WERI-Rb-1 (cell line): Measurements from ENCODE around the gene IL27RA.
"Not testable (repeated sequence)": the region's sequence is repeated elsewhere in the genome, so short reads cannot be mapped to it uniquely, and the experiment has no call there.

Source experiments
- DNase-seq: peaks from one replicate; pipeline ENCODE4 v3.0.0-alpha.2; 2020
- H3K27ac ChIP-seq: fragments of 250-450 bp; sonication (Bioruptor Pico); 2 replicates; pipeline ENCODE4 v1.5.1; 2020; ENCODE audit warnings: mild to moderate bottlenecking, moderate library complexity
- H3K27me3 ChIP-seq: fragments of 250-450 bp; sonication (Bioruptor Pico); 2 replicates; pipeline ENCODE4 v1.5.1; 2021; ENCODE audit warnings: mild to moderate bottlenecking, low read depth, moderate library complexity; ENCODE audit not compliant: insufficient read depth, severe bottlenecking
- H3K36me3 ChIP-seq: fragments of 250-450 bp; sonication (Bioruptor Pico); 2 replicates; pipeline ENCODE4 v1.5.1; 2020; ENCODE audit warnings: mild to moderate bottlenecking, moderate library complexity
- H3K4me3 ChIP-seq: 2 replicates; pipeline ENCODE4 v1.5.1; 2011; ENCODE audit warnings: low read depth, mild to moderate bottlenecking, control low read depth, low read length
- H3K9me3 ChIP-seq: fragments of 250-450 bp; sonication (Bioruptor Pico); 2 replicates; pipeline ENCODE4 v1.5.1; 2021; ENCODE audit warnings: mild to moderate bottlenecking, moderate library complexity; ENCODE audit not compliant: severe bottlenecking
- TF ChIP-seq, protein P1 (sequence below): IDR thresholded peaks from 2 replicates; pipeline ENCODE4 v1.5.1; 2011; ENCODE audit warnings: low read depth, mild to moderate bottlenecking, control low read depth, inconsistent platforms, low read length

The IL27RA gene

DNA sequence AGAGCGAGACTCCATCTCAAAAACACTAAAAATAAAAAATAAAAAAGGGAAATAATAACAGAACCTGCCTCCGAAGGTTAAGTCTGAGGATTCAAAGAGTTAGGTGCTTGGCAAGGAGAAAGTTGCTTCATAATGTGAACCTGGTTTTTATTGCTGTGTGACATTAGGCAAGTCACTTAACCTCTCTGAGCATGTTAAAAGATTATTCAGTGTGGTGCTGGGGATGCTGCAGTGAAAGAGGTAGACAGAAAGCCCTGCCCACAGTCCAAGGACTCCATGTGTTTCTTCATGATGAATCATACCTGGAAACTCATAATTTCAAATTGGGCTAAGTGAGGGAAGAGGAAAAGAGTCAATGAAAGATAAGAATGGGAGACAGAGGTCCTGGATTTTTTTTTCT lies 2.4 kb downstream of the IL27RA start:
- Histone ChIP-seq H3K4me3 (no peak overlapping the region), H3K9me3 (no peaks in the 10 kb centered on the region), H3K27ac (no peak overlapping the region), H3K36me3 (no peaks in the 10 kb centered on the region), H3K27me3 (no peaks in the 10 kb centered on the region)
- TF ChIP-seq, protein P1, sequence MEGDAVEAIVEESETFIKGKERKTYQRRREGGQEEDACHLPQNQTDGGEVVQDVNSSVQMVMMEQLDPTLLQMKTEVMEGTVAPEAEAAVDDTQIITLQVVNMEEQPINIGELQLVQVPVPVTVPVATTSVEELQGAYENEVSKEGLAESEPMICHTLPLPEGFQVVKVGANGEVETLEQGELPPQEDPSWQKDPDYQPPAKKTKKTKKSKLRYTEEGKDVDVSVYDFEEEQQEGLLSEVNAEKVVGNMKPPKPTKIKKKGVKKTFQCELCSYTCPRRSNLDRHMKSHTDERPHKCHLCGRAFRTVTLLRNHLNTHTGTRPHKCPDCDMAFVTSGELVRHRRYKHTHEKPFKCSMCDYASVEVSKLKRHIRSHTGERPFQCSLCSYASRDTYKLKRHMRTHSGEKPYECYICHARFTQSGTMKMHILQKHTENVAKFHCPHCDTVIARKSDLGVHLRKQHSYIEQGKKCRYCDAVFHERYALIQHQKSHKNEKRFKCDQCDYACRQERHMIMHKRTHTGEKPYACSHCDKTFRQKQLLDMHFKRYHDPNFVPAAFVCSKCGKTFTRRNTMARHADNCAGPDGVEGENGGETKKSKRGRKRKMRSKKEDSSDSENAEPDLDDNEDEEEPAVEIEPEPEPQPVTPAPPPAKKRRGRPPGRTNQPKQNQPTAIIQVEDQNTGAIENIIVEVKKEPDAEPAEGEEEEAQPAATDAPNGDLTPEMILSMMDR: no peak
- DNase-seq: no peak

DNA sequence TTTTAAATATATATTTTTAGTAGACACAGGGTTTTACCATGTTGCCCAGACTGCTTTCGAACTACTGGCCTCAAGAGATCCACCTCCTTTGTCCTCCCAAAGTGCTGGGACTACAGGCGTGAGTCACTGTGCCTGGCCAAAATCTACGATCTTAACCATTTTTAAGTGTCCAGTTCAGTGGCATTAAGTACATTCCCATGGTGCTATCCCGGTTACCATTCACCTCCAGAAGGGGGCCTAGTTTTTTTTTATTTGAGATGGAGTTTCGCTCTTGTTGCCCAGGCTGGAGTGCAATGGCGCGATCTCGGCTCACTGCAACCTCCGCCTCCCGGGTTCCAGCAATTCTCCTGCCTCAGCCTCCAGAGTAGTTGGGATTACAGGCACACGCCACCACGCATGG lies 3.6 kb downstream of the IL27RA start:
- H3K9me3 ChIP-seq, H3K36me3 ChIP-seq, H3K27ac ChIP-seq, H3K4me3 ChIP-seq, H3K27me3 ChIP-seq, DNase-seq: not testable (repeated sequence)

DNA sequence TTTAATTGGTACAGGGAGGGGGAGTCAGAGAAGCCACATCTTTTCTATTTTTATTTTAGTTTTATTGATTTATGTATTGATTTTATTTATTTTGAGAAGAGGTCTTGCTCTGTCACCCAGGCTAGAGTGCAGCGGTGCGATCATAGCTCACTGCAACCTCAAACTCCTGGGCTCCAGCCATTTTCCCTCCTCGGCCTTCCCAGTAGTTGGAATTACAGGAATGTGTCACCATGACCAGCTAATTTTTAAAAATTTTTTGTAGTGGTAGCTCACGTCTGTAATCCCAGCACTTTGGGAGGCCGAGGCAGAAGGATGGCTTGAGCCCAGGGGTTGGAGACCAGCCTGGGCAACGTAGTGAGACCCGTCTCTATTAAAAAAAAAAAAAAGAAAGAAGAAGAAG lies 4.1 kb downstream of the IL27RA start:
- H3K36me3 ChIP-seq: no peaks in the 10 kb centered on the region
- H3K27ac ChIP-seq: no peak overlapping the region
- no peaks in the 10 kb centered on the region for H3K27me3 ChIP-seq
- no peak overlapping the region for H3K4me3 ChIP-seq
- no peak for DNase-seq
- no peaks in the 10 kb centered on the region for H3K9me3 ChIP-seq
- TF ChIP-seq, protein P1: no peak

DNA sequence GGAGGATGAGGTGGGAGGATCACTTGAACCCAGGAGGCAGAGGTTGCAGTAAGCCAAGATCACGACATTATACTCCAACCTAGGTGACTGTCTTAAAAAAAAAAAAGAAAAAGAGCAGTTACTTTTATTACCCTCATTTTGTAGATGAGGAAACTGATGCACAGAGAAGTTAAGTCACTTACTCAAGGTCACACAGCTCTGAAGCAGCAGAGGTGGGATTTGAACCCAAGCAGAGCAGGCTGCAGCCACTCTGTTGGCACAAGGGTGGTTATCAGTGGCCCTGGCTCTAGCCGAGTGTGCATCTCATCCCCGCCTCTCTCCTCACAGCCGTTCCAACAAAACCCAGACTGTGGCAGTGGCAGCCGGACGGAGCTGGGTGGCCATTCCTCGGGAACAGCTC lies 7.6 kb downstream of the IL27RA start:
- no peaks in the 10 kb centered on the region for H3K9me3 ChIP-seq
- H3K4me3 ChIP-seq: no peak overlapping the region
- no peak overlapping the region for H3K27ac ChIP-seq
- no peak for DNase-seq
- TF ChIP-seq, protein P1: no peak
- no peaks in the 10 kb centered on the region for H3K27me3 ChIP-seq
- no peaks in the 10 kb centered on the region for H3K36me3 ChIP-seq

DNA sequence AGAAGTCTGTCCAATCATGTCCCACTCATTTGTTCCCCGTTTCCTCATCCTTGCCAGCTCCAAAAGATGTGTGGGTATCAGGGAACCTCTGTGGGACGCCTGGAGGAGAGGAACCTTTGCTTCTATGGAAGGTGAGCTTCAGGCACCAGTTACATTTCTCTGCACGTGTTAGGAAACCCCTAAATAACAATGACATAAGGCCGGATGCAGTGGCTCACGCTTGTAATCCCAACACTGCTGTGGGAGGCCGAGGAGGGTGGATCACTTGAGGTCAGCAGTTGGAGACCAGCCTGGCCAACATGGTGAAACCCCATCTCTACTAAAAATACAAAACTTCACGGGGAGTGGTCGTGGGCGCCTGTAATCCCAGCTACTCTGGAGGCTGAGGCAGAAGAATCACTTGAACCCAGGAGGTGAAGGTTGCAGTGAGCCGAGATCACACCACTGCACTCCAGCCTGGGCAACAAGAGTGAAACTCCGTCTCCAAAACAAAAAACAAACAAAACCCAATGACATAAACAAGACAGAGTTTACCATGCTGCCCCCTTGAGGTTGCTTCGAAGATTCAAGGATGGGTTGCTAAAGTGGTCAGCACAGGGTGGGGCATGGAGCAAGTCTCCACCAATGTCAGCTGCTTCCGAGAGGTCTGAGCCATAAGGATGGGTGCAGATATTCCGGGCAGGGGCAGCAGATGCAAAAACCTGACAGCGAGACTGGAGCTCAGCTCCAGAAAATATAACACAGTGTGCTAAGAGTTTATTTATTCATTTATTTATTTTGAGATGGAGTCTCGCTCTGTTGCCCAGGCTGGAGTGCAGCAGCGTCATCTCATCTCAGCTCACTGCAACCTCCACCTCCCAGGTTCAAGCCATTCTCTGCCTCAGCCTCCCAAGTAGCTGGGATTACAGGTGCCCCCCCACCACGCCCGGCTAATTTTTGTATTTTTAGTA lies 11.4 kb downstream of the IL27RA start:
- not testable (repeated sequence) for H3K4me3 ChIP-seq, H3K9me3 ChIP-seq, H3K36me3 ChIP-seq, H3K27me3 ChIP-seq
- DNase-seq: peak; percentile 67
- peak overlapping the region; percentile 58 for H3K27ac ChIP-seq
- TF ChIP-seq, protein P1: peak; percentile 63

DNA sequence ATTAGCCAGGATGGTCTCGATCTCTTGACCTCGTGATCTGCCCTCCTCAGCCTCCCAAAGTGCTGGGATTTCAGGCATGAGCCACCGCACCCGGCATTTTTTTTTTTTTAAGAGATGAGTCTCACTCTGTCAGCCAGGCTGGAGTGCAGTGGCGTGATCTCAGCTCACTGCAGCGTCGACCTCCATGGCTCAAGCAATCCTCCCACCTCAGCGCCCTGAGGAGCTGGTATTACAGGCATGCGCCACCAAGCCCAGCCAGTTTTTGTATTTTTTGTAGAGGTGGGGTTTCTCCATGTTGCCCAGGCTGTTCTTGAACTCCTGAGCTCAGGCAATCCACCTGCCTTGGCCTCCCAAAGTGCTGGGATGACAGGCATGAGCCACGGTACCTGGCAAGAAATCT lies 16.3 kb downstream of the IL27RA start:
- not testable (repeated sequence) for H3K27me3 ChIP-seq, DNase-seq, H3K27ac ChIP-seq, H3K4me3 ChIP-seq, H3K36me3 ChIP-seq, H3K9me3 ChIP-seq
